Activated T-cell treated with anti-CD3 and anti-CD28 coated beads, Interleukin-2, amount 50 U/mL, for 24 hours (primary cell): ENCODE data around the gene P4HA2.

Experiments used
- DNase-seq: peaks from one replicate; pipeline ENCODE4 v3.0.0-alpha.2; 2020
- H3K27ac Mint-ChIP-seq: 2 replicates; pipeline ENCODE4 v1.8.0; 2020; ENCODE audit warnings: mild to moderate bottlenecking, mixed read lengths
- H3K27me3 Mint-ChIP-seq: 2 replicates; pipeline ENCODE4 v1.8.0; 2020; ENCODE audit warnings: mixed read lengths
- H3K36me3 Mint-ChIP-seq: 2 replicates; pipeline ENCODE4 v1.8.0; 2020; ENCODE audit warnings: low read depth, mixed read lengths
- H3K4me1 Mint-ChIP-seq: 2 replicates; pipeline ENCODE4 v1.8.0; 2020; ENCODE audit warnings: low read depth, mixed read lengths
- H3K4me3 Mint-ChIP-seq: 2 replicates; pipeline ENCODE4 v1.8.0; 2020; ENCODE audit warnings: mild to moderate bottlenecking, moderate library complexity, mixed read lengths
- H3K9me3 Mint-ChIP-seq: 2 replicates; pipeline ENCODE4 v1.8.0; 2020; ENCODE audit warnings: mixed read lengths

The P4HA2 gene

DNA sequence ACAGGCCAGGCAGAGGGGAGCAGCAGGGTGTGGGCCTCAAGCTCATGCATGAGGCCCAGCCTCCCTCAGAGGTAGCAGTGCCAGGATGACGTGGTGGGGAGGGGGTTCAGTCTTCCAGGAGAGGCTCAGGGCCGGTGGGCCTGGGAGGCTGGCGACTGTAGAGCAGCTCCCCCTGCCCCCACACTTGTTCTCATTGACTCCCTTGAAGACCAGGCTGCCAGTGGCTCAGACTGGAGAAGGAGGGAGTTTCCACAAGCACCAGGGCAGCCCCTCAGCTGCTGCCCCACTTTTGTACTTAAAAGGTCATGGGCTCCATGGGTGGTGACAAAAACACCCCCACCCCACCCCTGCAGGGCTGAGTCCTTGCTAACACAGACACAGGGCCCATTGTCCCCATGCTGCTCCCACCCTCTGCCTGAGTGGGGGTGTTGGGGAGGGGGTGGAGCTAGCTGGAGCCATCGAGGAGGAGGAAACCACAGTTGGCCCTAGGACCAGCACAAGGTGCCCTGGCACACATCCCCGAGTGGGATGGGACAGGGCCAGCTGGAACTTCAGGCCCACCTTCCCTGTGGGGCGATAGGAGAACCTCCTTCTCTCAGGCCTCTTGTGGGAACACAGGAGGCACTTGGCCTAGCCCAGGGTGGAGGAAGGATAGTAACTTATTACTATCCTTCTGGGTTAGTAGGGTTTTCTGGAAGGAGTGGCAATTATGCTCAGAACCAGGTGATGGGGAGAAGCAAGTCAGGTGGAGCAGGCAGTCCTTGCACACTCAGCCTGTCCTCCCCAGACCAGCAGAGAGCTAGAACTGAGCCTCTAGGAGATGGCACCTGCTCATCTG, 40.5 kb upstream of the P4HA2 start:
- peaks cover 12% of the 10 kb centered on the region for H3K27me3 Mint-ChIP-seq

DNA sequence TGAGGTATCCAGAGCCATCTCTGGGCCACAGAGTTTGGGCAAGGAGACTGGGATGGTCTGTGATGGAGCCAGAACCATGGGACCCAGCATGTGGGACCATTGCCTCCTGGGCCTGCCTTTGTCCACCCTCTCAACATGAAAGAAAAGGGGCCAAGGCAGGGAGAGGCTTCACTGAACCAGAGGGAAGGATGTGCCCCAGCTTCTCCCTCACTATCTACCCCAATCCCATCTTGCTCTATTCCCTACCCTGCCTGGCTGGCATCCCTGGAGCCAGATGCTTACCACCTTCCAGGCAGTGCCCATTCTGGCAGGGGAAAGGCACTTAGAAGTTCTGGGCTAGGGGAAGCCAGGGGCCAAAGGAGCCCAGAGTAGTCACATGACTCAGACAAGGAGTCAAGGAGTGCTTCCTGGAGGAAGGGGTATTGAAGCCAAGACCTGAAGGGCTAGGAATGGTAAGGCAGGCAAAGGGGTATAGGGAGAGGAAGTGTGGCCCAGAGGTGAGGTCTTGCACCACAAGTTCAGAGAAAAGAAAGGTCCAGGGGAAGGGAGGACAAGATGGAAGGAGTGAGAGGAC, 39.6 kb upstream of the P4HA2 start:
- Mint-ChIP-seq H3K4me1 (peaks cover 34% of the 10 kb centered on the region), H3K36me3 (no peaks in the 10 kb centered on the region), H3K9me3 (no peaks in the 10 kb centered on the region), H3K27me3 (peaks cover 3% of the 10 kb centered on the region), H3K27ac (no peak overlapping the region), H3K4me3 (no peak overlapping the region)
- no peak for DNase-seq

More for the DNA sequence above, 40.5 kb upstream of the P4HA2 start:
- Mint-ChIP-seq H3K9me3 (no peaks in the 10 kb centered on the region), H3K4me3 (no peak overlapping the region), H3K27ac (no peak overlapping the region), H3K36me3 (no peaks in the 10 kb centered on the region), H3K4me1 (peaks cover 35% of the 10 kb centered on the region)
- DNase-seq, result no peak

DNA sequence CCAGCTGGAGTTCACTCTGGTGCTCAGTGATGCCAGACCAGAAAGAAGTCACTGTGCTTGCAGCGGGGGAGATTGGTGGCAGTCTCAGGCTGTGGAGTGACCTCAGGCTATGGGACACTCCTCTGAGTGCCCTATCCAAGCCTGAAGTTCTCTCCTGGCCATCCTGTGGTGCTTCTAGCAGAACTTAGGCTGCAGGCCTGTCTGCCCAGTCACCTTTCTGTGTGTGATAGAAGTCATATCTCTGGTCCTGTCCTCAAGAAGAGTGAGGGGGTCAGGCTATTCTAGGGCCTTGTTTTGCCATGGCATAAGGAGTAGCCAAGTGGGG, 39.1 kb upstream of the P4HA2 start:
- Mint-ChIP-seq H3K4me1 (peaks cover 36% of the 10 kb centered on the region), H3K4me3 (no peak overlapping the region), H3K27ac (no peak overlapping the region), H3K9me3 (no peaks in the 10 kb centered on the region), H3K27me3 (peaks cover 2% of the 10 kb centered on the region), H3K36me3 (no peaks in the 10 kb centered on the region)
- no peak for DNase-seq

DNA sequence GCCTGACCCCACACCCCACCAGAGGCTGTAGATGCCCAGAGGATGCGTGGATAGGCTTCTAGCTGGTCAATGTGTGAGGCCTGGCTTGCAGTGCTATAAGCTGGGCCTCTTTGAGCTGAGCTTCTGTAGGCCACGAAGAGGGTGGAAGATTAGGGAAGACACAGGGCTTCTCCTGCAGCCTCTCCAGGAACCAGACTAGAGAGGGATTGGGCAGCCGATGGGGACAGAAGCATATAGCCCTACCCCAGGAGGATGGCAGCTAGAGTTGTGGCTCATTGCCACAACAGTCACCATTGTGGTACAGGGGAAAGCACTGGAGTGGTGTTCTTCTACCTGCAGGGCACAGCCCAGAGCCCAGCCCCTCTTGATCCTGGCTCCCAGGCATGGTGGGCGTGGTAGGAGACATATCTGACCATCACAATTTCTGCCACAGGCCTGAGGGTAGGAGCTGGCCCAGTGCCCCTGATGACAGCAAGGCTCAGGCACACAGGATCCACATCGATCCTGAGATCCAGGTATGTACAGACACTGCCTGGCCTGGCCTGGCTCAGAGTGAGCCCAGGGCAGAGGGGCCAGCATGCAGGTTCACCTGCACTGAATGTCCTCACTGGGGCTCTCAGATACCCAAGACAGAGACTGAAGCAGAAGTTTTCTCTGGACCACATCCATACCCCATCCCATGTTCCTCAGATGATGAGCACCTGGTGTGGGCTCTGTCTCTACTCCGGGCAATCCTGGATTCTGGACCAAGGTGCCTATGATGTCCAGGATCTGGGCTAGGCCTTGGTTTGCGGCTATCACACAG, 38.6 kb upstream of the P4HA2 start:
- H3K4me3 Mint-ChIP-seq, result no peak overlapping the region

DNA sequence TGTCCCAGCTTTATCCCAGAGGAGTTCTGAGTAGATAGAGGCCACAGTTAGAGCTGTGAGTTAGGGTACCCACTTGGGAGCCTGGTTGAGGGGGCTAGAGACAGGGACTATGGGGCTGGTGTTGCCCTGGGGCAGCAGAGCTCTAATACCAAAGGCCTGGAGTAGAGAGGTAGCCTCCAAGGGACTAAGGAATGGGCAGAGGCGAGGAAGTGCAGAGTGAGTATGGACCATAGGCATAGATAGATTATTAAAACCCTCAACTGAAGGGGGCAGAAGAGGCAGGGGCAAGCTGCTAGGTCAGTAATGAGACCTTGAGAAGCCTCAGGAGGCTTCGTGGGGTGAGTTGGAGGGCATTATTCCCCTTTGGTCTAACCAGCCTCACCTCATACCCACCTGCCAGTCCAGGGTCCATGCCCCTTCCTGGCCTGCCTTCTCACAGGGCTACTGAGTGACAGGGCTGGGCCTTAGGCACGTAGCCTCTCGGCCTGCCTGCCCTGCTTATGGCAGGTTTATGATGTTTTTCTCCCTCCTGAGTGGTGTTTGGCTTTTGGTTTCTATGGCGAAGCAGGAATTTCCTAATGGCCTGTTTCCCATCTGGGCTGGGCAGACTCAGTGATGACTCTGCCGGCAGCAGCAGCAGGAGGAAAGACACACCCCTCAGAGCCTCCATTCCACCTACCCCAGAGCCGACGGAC, 37.8 kb upstream of the P4HA2 start:
- no peak for DNase-seq
- H3K27ac Mint-ChIP-seq, result no peak overlapping the region
- H3K4me1 Mint-ChIP-seq, result peaks cover 43% of the 10 kb centered on the region
- no peaks in the 10 kb centered on the region for H3K27me3 Mint-ChIP-seq
- H3K4me3 Mint-ChIP-seq, result no peak overlapping the region
- H3K36me3 Mint-ChIP-seq, result no peaks in the 10 kb centered on the region
- no peaks in the 10 kb centered on the region for H3K9me3 Mint-ChIP-seq

More for the DNA sequence above, 38.6 kb upstream of the P4HA2 start:
- no peaks in the 10 kb centered on the region for H3K9me3 Mint-ChIP-seq
- peaks cover 38% of the 10 kb centered on the region for H3K4me1 Mint-ChIP-seq
- no peaks in the 10 kb centered on the region for H3K27me3 Mint-ChIP-seq
- no peaks in the 10 kb centered on the region for H3K36me3 Mint-ChIP-seq
- DNase-seq, result no peak
- H3K27ac Mint-ChIP-seq, result no peak overlapping the region

DNA sequence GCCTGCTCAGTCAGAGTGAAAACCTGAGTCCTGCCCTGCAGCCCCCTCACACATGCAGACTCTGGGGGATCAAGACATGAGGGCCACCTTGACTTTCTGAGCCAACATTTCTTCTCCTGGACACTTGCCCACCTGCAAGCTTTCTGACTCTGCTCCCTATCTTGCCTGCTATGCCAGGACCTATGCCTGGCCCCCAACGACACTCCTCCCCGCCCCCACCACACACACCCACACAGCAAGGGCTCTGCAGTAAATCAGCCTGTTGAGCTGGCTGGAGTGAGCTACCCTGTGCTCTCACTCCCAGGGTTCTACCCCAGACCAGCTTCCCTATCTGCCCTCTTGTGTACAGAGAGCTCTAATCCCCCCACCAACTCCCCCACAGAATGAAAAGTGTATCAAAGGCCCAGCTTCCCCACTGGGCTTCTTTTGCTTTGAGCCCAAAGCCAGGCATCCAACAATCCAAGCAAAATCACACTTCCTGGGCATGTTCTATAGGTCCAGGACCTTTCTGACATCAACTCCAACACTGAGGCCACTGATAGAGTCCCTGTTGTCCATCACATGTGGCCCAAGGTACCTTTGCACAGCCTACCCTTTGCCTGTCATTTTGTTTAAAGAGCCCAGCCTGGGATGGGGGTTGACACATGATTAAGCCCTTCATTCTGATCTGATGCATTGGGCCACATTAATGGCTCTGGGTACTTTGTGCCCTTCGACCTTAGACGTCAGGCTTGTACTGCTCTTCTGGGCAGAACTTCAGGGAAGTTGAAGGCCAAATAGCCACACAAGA, 37.1 kb upstream of the P4HA2 start:
- no peak for DNase-seq
- H3K27ac Mint-ChIP-seq, result no peak overlapping the region
- H3K27me3 Mint-ChIP-seq, result no peaks in the 10 kb centered on the region
- no peaks in the 10 kb centered on the region for H3K9me3 Mint-ChIP-seq
- no peaks in the 10 kb centered on the region for H3K36me3 Mint-ChIP-seq
- H3K4me3 Mint-ChIP-seq, result no peak overlapping the region
- H3K4me1 Mint-ChIP-seq, result peaks cover 50% of the 10 kb centered on the region

DNA sequence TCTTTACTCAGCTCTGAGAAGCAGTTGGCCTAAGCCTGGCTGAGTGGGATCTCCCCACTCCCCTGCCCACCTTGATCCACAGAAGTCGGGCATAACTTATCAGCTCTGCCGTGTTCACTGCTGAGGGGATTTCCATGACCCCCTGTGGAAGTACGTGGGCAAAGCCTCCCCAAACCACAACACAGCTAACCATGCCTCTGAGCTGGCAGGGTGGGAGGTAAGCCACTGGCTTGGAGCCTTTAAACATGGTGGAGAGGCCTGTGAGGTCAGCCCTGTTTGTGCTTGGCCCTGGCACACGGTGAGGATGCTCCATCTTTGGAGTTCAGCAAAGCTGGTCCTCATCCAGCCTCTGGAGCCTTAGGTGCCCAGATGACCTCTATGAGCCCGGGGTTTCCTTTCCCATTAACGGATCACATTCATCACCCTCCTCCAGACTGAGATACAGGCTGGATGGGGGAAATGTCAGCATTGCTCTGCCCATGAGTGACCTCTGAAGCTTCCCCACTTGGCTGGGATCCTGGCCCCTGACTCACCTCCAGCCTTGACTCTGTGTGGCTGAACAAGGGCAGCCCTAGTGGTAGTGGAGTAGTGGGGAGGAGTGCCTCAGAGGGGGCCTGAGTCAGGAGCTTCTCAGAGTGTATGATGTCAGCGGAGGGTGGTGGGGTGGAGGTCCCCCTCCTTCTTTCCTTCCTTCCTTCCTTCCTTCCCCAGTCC, 36.1 kb upstream of the P4HA2 start:
- no peak overlapping the region for H3K4me3 Mint-ChIP-seq
- no peaks in the 10 kb centered on the region for H3K27me3 Mint-ChIP-seq
- DNase-seq, result no peak

DNA sequence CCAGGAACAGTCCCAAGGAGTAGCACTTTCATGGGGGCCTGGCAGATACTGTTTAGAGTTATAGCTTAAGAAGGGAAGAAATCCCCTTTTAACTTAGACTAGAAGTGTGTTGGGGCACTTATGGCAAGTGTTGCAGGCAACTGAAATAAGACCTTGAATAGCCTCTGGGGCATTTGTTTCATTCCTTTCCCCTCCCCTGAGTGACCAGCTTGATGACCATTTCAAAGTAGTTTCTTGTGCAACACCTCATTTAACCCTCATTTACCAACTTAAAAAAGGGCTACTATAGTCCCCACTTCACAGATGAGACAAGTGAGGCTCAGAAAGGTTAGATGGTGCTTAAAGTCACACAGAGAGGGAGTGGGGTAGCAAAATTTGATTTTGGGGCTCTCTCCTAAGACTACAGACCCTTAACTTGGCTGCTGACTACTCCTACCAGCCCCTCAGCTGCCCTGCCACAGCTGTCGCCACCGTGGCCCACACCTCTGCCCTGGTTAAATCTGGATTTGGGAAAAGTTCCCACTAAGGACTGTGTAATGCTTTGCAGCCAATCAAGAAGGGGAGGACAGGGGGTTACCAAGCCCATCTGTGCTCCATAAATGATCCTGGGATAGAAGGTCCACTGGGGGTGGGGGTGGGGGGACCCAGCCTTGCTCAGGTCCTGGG, 35.4 kb upstream of the P4HA2 start:
- Mint-ChIP-seq H3K36me3 (no peaks in the 10 kb centered on the region), H3K4me1 (peaks cover 56% of the 10 kb centered on the region), H3K4me3 (no peak overlapping the region), H3K9me3 (no peaks in the 10 kb centered on the region), H3K27ac (no peak overlapping the region), H3K27me3 (peaks cover 5% of the 10 kb centered on the region)
- no peak for DNase-seq

More for the DNA sequence above, 36.1 kb upstream of the P4HA2 start:
- Mint-ChIP-seq H3K27ac (peak overlapping the region; percentile 15), H3K4me1 (peaks cover 56% of the 10 kb centered on the region), H3K9me3 (no peaks in the 10 kb centered on the region), H3K36me3 (no peaks in the 10 kb centered on the region)

DNA sequence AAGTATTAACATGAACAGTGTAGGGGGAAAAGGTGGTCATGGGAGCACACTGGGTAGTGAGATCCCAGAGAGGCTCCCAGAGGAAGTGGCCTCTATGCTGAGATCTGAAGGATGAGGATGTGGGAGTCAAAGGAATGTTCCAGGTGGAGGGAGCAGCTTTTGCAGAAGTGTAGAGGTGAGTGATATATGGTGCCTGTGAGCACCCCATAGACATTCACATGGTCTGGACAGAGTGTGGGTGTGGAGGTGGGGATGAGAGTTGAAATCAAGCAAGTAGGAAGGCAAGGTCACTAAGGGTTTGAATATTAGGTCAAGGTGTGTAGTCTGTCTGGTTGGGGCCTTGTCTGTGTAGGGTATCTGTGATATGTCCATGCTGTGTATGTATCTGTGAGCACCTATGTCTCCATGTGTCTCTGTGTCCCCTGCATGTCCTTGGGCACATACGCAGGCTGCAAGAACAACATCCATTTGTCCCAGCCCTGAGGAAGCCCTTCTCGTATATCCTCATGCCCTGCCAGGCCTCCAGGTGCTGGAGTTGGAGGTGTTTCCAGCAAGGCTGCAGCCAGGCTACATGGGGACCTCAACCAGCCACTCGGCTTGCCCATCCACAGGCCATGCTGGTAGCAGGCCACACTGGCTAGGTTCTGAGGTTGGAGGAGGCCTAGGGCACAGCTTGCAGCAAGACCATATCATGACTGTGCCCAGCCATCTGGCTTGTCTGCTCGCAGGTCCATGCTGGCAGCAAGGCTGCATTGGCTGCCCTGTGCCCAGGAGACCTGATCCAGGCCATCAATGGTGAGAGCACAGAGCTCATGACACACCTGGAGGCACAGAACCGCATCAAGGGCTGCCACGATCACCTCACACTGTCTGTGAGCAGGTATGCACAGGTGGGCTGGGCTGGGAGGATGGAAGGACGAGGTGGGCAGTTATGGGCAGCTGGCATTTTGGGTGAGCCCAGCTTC, 34.5 kb upstream of the P4HA2 start:
- Mint-ChIP-seq H3K27ac (no peak overlapping the region), H3K4me3 (no peak overlapping the region), H3K36me3 (no peaks in the 10 kb centered on the region), H3K4me1 (peaks cover 56% of the 10 kb centered on the region), H3K9me3 (no peaks in the 10 kb centered on the region), H3K27me3 (peaks cover 9% of the 10 kb centered on the region)
- no peak for DNase-seq

DNA sequence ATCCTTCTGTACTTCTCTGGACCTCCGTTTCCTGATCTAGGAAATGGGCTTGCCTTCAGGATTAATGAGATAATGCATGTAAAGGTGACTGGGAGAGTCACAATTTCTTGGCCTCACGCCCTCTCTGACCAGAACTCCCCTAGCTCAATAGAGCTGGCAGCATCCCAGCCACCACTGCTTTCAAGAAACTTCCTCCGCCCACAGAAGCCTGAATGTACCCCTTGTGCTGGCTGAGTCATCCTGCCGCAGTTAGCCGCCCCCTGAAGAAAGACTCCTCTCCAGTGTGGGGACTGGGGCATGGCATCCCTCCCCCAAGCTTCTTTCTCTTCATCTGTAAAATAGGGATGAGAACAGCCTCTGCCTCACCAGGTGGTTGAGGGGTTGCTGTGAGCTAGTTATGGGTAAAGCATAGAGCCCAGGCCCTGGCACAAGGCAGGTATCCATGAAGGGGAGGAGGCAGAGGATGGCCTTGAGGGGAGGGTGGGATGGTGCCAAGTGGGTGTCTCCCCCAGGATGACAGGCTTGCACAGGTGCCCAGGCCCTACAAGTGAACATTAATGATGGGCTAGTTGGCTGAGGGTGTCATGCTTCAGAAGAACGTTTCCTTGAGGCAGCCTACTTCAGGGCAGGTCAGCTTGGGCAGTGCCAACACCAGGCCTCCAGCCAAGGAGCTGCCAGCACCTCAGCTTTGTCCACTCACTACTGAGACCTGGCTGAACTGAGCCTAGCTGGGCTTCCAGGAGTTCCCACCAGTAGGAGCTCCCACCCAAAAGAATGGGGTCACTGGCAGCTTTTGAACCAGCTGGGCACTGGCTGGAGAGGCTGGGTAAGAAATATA, 33.3 kb upstream of the P4HA2 start:
- Mint-ChIP-seq H3K36me3 (no peaks in the 10 kb centered on the region), H3K9me3 (no peaks in the 10 kb centered on the region), H3K4me3 (no peak overlapping the region), H3K27ac (peak overlapping the region; percentile 48), H3K4me1 (peaks cover 56% of the 10 kb centered on the region), H3K27me3 (peaks cover 21% of the 10 kb centered on the region)
- DNase-seq, result peak; percentile 56

DNA sequence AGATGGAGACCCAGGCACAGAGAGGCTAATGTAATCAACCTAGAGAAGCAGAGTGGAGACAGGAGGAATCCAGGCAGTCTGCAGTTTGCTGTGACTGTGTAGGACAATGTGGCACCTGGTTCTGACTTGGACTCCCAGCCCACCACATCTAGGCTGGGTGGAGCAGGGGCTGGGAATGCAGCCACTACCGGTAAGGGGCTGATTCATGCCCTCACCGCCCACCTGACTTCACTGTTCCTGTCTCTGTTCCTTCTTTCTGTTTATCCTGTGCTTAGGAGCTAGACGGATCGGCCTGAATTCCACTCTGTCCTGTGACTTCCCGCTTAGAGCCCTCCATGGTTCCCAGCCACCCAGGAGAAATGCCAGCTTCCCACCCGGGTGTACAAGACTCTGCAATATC, 32.4 kb upstream of the P4HA2 start:
- H3K27ac Mint-ChIP-seq, result peak overlapping the region; percentile 48
- no peak for DNase-seq
- H3K4me1 Mint-ChIP-seq, result peaks cover 55% of the 10 kb centered on the region
- no peak overlapping the region for H3K4me3 Mint-ChIP-seq
- no peaks in the 10 kb centered on the region for H3K36me3 Mint-ChIP-seq
- no peaks in the 10 kb centered on the region for H3K9me3 Mint-ChIP-seq
- H3K27me3 Mint-ChIP-seq, result peaks cover 27% of the 10 kb centered on the region
